HG03066 (cell line): ENCODE results near the gene SF3A2.
"Not testable (repeated sequence)": the region's sequence is repeated elsewhere in the genome, so short reads cannot be mapped to it uniquely, and the experiment has no call there.

ENCODE experiments used
- ATAC-seq: cut with Tn5 transposase; IDR thresholded peaks from one replicate; pipeline ENCODE4 v1.9.1; 2021; ENCODE audit warnings: low read depth; ENCODE audit not compliant: unreplicated experiment

The SF3A2 gene

DNA sequence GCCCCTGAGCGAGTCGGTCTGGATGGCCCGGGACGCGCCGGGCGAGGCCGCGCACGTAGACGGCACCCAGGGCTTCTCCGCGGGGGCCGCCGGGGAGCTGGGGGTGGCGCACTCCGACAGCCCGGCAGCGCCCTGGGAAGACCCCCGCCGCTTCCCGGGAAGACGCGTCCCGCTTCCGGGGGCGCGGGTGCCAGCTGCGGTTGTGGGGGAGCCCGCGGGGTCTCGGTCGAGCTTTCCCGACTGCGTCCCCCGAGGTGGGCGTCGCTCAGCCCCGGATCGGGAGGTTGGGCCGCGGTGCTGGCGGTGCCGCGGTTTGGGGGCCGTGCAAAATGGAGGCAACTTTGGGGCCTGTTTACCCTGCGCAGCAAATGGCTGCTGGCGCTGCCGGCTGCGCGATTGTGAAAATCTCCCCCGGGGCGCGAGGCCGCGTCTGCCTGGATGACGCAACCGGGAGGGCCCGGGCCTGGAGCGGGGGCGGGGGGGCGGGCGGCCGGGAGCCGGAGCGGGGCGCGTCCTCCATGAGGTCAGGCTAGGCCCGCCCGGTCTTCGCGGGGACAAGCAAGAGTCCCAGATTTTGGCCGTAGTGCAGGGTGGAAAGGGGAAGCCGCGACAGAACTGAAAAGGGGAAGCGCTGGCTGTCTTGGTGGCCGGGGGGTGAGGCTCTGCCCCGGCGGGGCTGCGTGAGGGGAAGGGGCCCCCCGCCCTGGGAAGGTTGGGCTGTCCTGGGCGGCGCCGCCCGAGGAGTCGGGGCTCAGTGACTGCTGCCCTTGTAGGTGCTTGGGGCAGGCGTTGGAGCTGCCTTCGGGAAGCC, 34.0 kb downstream of the SF3A2 start:
- ATAC-seq, result no peak

DNA sequence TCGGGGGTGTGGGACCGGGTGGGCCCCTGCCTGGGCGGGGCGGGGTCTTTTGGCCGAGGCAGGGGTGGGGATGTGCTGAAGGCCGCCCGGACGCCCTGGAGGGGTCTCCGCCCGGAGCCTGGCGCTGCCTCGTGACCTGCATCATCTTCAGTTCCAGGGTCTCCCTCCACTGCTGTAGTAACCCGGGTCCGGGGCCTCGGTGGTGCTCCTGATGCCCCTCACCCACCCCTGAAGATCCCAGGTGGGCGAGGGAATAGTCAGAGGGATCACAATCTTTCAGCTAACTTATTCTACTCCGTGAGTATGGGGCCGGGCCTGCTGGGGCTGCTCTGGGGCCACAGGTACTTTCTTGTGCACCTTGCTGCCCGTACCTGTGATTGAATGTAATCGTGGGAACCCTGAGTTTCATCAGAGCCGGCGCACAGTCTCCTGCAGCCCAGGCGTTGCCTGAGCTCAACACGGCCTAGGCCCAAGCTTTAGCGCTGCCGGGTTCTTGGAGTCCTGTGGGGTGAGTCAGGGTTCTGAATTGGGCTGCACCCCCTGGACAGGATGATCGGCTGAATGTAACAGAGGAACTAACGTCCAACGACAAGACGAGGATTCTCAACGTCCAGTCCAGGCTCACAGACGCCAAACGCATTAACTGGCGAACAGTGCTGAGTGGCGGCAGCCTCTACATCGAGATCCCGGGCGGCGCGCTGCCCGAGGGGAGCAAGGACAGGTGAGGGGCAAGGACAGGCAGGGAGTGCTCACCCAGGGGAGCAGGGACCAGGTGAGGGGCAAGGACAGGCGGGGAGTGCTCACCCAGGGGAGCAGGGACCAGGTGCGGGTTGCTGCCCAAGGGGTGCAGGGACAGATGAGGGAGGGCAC, 34.8 kb downstream of the SF3A2 start:
- no peak for ATAC-seq

DNA sequence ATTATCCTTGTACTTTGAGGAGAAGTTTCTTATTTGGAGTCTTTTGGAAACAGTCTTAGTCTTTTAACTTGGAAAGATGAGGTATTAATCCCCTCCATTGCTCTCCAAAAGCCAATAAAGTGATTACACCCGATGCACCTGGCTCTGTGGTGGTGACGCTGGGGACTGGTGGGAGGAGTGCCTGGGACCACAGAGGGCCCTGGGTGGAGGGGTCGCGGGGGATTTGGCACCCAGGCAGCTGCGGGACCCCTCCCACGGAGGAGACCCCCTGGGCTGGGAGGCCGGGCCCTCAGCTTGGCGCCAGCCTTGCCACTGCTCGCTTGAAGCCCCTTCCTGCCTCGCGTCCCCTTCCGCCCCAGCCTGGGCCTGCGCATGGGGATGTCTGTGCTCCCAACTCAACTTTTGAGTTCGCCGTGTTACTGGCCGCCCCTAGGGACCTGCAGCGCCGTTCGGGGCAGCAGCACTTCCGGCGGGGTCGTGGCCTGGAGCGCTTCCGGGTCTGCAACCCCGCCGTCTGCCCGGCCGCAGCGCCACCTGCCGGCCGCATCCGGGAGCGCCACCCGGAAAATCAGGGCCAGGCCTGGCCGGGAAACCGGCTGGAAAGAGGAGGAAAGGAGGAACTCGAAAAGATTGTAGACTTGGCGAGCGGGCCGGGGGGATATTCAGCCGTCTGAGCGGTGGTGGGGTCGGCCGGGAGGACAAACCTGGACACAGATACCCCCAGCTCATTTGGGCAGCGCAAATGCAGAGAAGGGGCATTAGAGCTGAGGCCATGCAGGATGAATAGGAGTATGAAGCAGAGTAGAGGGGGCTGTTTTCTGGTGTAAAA, 36.9 kb downstream of the SF3A2 start:
- no peak for ATAC-seq

DNA sequence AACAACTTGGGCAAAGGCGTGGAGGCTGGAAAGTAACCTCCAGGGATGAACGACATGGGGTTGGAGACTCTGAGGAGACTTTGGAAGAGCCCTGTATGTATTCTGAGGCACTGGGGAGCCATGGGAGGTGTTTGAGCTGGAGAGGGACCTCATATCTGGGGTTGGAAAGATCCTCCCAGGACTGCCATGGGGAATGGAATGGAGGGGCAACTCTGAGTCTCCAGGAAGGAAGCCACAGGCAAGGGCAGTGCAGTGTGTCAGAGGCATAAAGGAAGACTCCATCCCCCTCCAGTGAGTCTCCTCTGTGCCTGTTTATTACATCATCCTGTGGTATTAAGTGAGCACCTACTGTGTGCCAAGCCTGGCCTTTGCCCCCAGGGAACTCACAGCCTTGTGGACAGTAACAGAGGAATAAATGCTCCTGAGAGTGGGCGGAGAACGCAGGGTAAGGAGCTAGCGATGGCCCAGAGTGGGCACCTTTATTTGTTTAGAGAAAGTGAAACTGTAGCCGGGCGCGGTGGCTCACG, 37.6 kb downstream of the SF3A2 start:
- no peak for ATAC-seq

DNA sequence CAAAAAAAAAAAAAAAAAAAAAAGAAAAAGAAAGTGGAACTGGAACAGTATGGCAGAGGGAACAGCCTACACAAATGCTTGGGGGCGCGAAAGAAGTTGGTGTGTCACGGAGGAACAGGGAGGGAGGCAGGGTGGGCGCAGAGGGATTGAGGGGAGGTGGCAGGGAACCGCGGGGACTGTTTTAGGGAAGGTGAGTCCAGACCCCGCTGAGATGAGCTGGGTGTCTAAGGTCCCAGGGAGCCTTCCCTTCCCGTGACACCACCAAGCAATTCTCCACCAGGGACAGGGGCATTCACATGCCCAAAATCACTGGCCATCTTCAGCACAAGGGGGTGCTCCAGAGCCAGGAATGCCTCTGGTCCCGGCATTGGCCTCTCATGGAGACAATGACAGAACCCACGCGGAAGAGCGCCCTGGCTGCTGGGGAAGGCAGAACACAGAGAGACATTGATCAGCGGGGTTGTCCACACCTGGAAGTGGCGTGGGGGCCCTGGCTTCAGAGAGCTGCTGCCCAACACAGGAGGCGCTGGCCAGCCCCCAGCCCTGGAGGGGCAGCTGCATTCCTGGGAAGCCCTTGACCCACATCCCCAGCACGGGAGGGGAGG, 38.4 kb downstream of the SF3A2 start:
- ATAC-seq, result no peak

DNA sequence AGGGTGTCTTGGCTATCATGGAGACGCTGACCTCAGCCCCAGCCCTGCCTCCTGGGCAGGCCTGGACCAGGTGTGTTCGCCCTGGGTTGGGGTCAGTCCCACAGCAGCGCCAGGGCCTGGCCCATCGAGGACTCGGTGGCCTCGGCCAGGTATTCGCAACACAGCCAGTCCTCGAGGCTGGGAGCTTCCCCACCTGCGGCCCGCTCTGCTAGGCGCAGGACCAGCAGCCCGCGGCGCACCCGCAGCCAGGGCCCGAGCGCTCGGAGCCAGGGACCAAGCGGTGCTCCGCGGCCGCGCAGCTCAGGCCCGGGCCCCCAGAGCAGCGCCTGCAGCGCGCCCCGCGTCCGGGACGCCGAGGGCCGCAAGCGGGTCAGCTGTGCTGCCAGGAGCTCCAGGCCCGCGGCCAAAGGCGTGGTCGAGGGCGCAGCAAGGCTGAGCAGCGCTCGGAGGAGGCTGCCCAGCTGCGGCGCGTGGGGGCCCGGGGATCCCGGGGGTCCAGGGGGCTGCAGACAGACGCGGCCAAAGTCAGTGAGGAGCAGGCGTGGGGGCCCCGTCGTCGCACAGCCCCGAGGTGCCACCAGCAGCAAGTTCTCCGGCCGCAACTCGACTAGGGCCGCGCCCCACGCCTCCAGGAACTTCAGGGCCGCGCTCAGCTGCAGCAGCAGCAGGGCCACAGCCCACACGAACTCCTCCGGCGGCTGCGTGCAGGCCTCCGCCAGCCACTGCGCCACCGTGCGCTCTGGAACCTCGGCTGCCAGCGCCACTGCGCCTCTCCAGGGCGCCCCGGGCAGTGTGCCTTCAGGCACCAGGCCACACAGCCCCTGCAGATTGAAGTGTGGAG, 39.2 kb downstream of the SF3A2 start:
- ATAC-seq, result no peak

DNA sequence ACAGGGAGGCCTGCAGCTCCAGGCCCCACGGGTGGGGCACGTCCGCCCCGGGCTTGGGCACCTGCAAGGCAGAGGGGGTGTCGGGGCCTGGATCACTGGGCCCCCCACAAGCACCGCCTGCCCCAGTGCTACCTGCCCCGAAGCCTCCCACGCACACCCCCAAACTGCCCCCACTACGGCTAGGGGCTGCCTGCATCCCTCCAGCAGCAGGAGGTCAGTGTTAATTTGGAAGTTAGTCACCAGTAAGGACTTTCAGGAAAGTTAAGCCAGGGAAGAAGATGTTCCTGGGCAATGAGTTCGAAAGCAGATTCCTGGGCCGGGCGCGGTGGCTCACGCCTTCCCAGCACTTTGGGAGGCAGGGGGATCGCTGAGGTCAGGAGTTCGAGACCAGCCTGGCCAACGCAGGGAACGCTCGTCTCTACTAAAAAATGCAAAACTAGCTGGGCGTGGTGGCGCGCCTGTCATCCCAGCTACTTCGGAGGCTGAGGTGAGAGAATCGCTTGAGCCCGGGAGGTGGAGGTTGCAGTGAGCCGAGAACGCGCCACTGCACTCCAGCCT, 39.9 kb downstream of the SF3A2 start:
- no peak for ATAC-seq

DNA sequence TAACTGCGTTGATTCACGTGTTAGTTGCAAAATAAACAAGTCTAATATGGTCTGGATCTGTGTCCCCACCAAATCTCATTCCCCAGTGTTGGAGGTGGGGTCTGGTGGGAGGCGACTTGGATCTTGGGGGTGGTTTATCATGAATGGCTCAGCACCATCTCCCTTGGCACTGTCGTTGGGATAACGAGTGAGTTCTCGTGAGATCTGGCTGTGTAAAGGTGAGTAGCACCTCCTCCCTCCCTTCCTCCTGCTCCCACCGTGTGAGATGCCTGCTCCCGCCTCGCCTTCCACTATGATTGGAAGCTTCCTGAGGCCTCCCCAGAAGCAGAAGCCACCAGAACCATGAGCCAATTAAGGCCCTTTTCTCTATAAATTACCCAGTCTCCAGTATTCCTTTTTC, 40.5 kb downstream of the SF3A2 start:
- ATAC-seq, result no peak

DNA sequence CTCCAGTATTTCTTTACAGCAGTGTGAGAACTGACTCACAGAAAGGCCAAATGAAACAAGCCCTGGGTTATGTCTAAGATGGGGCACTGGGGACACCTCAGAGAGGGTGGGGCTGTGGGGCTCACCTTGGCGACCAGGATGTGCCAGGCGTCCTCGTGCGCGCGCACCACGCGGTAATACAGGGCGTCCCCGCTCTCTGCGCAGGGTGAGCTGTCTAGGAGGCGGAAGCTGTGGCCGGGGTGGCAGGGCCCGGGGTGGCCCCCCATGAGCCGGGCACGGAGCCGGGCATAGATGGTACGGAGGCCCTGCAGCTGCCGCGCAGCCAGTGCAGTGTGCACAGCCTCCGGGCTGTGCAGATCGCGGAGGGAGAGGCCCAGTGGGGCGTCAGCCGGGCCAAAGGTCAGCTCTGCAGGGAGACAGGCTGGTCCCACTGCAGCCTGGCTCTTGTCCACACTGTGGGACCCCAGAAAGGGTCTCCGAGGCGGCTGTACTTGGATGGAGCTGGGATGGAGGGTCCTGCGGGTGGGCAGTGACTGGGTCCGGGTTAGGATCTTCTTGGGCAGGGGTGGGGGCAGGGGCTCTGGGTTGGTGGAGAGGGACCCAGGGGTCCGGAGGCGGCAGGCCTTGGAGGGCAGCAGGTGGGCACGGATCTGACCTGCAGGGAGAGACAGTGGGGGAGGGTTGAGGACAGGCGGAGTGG, 42.0 kb downstream of the SF3A2 start:
- ATAC-seq, result no peak

DNA sequence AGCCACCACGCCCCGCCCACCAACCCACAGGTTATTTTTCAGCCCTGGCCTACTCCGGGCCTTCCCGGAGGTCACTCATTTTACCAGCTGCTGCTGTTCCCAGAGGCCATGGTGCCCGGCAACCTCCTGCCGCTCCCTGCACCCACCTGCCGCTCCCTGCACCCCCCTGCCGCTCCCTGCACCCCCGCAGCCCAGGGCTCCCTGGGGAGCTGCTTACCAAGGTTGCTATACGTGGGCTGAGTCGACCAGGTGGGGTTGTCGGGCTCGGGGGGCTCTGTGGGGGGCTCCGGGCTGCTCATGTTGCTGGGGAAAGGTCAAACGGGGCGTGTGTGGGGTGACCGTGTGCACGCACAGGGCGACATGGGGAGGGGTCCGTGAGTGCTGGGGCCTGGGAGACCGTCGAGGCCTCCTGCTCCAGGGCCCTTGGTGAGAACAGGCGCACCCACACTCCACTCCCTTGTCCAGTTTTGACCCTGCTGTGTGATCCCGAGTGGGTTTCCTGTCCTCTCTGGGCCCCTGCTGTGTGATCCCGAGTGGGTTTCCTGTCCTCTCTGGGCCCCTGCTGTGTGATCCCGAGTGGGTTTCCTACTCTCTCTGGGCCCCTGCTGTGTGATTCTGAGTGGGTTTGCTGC, 44.1 kb downstream of the SF3A2 start:
- no peak for ATAC-seq

DNA sequence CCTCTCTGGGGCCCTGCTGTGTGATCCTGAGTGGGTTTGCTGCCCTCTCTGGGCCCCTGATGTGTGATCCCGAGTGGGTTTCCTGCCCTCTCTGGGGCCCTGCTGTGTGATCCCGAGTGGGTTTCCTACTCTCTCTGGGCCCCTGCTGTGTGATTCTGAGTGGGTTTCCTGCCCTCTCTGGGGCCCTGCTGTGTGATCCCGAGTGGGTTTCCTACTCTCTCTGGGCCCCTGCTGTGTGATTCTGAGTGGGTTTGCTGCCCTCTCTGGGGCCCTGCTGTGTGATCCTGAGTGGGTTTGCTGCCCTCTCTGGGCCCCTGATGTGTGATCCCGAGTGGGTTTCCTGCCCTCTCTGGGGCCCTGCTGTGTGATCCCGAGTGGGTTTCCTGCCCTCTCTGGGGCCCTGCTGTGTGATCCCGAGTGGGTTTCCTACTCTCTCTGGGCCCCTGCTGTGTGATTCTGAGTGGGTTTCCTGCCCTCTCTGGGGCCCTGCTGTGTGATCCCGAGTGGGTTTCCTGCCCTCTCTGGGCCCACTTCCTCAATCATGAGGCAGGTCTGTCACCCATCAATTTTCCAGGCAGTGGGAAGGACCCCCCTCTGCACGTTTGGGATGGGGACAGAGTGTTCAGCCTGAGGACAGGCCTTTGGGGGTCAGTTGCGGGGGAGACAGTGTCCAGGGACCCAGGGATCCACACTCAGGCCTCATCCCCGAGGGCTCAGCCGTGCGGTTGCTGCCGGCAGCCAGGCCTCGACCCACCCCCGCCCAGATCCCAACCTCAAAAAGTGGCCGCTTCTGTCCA, 44.8 kb downstream of the SF3A2 start:
- not testable (repeated sequence) for ATAC-seq

DNA sequence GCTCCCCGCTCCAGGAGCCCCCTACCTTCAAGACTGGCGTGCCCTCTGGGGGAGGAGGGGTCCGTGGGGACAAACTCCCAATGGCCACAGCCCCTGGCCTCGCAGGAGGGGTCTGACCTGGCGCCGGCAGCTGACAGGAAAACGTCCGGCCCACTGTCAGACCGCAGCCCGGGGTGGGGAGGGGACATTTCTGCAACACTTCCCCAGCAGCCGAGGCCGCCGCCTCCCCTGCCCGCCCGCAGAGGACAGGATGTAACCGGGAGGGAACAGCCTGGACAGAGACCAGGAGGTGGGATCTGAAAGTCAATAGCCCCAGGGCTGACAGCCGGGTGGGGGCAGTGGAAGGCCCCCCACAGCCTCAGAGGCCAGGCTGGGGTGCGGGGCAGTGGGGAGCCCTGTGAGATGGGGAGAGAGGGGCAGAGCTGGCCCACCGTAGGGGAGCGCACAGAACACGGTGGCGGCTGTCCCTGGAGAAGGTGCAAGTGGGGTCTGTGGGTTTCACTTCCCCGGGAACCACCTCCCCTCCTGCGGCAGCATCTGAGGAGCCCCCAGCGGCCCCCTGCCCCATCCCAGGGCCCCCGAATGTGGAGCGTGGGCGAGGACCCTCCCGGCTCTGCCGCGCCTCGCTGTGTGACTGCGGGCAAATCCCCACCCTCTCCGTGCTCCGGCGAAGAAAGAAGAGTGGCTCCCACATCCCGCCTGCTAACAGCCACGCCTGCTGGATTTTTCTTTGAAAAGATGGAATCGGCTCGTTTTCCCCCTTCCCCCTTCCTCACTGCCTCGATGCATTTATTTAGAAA, 45.6 kb downstream of the SF3A2 start, which contains the start of gene PEAK3:
PEAK3 (minus strand) TSS at position 114 of the 800 bp plus-strand sequence. CDS start 1,244 bp downstream, outside the sequence.
- no peak for ATAC-seq

DNA sequence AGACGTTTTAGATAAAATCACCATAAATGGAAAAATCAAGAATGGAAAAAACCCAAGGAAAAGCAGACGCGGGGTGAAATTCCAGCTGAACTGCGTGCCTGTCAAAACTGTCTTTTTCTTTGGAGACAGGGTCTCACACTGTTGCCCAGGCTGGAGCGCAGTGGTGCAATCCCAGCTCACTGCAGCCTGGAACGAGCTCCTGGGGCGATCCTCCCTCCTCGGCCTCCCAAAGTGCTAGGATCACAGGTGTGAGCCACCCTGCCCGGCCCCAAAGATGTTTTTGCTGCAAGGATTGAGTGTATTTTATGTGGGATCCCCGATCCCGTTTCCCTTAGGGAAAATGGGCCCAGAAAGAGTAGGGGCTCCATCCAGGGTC, 46.2 kb downstream of the SF3A2 start:
- no peak for ATAC-seq

DNA sequence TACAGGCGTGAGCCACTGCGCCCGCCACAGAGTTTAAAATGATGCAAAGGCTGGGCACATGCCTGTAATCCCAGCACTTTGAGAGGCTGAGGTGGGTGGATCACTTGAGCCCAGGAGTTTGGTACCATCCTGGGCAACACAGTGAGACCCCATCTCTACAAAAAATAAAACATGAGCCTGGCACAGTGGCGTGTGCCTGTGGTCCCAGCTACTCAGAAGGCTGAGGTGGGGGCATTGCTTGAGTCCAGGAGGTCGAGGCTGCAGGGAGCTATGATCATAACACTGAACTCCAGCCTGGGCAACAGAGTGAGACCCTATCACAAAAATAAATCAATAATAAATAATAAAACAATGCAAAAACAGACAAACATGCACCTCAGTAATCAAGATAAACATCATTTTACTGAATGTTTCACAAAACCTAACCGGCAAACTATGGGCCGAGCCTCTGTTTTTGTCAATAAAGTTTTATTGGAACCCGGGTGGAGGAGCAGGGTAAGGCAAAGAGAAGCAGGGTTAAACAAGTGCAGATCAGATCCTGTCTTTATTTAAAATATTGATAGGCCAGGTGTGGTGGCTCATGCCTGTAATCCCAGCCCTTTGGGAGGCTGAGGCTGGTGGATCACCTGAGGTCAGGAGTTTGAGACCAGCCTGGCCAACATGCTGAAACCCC, 47.3 kb downstream of the SF3A2 start:
- no peak for ATAC-seq

DNA sequence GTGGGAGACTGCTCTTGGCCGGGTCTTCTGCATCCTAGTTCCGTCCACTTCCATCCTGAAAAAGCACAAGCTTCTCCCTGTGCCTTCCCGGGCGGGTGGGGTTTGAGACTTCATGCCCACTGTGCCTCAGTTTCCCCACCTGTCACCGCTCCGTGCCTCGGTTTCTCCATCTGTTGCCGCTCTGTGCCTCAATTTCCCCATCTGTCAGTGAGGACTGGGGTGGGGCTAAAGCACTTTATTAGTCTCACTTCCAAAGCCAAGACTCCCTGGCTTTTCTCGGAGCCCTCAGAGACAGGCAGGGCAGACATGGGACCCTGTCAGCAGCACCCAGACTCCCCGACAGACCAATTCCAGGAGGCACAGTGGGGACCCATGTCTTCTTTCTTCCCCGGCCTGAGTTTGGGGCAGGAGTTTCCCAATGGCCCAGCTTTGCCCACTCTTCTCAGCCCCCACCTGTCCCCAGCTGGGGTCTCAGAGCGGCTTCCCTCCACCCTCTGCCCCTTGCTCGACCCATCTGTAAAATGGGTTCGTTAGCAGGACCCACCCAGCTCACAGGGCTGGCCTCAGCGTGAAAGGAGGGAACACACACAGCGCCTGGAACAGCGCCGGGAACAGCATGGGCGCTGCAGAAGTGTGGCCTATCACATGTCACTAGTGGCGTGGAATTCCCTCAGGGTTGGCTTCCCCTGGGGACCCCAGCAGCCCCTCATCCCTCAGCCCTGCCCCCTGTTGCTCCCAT, 49.9 kb downstream of the SF3A2 start:
- no peak for ATAC-seq
